ENCODE measurements around the gene ELOA2. TPM values are rescaled to one million over a fixed set of nuclear protein-coding genes. Genes with fewer than 3 reads are reported as not detected.

The ELOA2 gene
- total RNA-seq, 1 donor from 2014 or later: not detected

DNA sequence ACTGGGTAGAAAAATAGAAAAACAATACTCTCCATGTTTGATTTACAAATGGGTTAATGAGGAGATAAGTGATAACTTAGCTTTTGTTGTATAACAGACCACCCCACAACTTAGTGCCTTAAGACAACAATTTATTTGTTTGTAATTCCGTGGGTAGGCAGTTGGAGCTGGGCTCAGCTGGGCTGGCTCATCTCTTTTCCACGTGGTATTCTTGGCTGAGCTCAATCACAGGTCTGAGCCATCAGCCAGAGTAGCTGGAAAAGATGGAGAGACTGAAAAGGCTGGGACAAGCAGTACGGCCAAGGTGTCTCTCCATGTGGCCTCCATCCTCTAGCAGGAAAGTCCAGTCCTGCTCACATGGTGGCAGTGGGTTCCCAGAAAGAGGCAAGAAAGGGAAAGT is 32.2 kb upstream of the ELOA2 start:
- Mint-ChIP-seq H3K36me3 (ENCODE audit: low read depth) (peaks cover 2% of the 10 kb centered on the region), H3K27me3 (ENCODE audit: low read depth) (no peaks in the 10 kb centered on the region), H3K4me1 (ENCODE audit: low read depth) (no peaks in the 10 kb centered on the region), H3K27ac (ENCODE audit: unreplicated experiment) (no peak overlapping the region), H3K4me3 (ENCODE audit: unreplicated experiment) (no peak overlapping the region), H3K9me3 (ENCODE audit: low read depth) (no peaks in the 10 kb centered on the region)
- TF ChIP-seq, protein P1, sequence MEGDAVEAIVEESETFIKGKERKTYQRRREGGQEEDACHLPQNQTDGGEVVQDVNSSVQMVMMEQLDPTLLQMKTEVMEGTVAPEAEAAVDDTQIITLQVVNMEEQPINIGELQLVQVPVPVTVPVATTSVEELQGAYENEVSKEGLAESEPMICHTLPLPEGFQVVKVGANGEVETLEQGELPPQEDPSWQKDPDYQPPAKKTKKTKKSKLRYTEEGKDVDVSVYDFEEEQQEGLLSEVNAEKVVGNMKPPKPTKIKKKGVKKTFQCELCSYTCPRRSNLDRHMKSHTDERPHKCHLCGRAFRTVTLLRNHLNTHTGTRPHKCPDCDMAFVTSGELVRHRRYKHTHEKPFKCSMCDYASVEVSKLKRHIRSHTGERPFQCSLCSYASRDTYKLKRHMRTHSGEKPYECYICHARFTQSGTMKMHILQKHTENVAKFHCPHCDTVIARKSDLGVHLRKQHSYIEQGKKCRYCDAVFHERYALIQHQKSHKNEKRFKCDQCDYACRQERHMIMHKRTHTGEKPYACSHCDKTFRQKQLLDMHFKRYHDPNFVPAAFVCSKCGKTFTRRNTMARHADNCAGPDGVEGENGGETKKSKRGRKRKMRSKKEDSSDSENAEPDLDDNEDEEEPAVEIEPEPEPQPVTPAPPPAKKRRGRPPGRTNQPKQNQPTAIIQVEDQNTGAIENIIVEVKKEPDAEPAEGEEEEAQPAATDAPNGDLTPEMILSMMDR (IDR thresholded peaks at IDR 0.05): no peak
- no peak for DNase-seq (ENCODE audit: low spot score)

DNA sequence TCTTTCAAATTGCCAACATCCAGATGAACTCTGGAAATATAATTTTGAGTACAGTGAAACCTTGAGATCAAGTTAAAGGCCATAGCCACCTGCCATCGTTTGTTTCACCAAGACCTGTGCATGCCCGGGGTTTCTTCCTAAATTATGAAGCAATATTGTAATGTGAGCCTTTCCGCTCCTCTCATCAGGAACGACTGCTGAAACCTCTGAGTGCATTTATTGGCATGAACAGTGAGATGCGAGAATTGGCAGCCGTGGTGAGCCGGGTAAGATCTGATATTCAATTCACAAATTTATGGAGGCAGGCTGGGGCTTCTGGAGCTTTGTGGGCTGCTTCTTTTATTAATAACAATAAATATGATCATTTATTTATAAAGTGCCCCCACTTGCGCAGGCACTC is 27.7 kb upstream of the ELOA2 start:
- no peaks in the 10 kb centered on the region for H3K9me3 Mint-ChIP-seq (ENCODE audit: low read depth)
- H3K27me3 Mint-ChIP-seq (ENCODE audit: low read depth): no peaks in the 10 kb centered on the region
- H3K36me3 Mint-ChIP-seq (ENCODE audit: low read depth): peaks cover 6% of the 10 kb centered on the region
- H3K4me3 Mint-ChIP-seq (ENCODE audit: unreplicated experiment): no peak overlapping the region
- DNase-seq (ENCODE audit: low spot score): no peak
- no peaks in the 10 kb centered on the region for H3K4me1 Mint-ChIP-seq (ENCODE audit: low read depth)
- H3K27ac Mint-ChIP-seq (ENCODE audit: unreplicated experiment): no peak overlapping the region
- TF ChIP-seq, protein P1 (IDR thresholded peaks at IDR 0.05): no peak

DNA sequence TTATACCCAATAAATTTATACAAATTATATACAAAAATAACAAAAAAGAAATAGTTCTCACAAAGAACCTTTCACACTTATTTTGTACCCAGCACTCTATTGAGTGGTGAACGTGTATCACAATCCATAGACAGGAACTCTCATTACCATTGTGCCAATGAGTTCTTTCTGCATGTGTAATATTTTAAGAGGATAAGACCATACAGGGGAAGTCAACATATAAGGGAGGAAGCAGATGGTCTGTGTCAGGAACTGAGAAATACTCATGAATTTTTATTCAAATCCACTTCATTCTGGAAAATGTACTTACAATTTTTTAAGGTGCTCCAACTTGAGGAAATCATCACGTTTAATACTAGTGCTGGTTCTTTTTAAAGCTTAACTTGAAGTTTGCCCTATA is 27.1 kb upstream of the ELOA2 start:
- no peak for DNase-seq (ENCODE audit: low spot score)
- Mint-ChIP-seq H3K4me3 (ENCODE audit: unreplicated experiment) (no peak overlapping the region), H3K36me3 (ENCODE audit: low read depth) (peaks cover 5% of the 10 kb centered on the region), H3K27ac (ENCODE audit: unreplicated experiment) (no peak overlapping the region), H3K9me3 (ENCODE audit: low read depth) (no peaks in the 10 kb centered on the region), H3K27me3 (ENCODE audit: low read depth) (no peaks in the 10 kb centered on the region), H3K4me1 (ENCODE audit: low read depth) (no peaks in the 10 kb centered on the region)
- TF ChIP-seq, protein P1 (IDR thresholded peaks at IDR 0.05): no peak

DNA sequence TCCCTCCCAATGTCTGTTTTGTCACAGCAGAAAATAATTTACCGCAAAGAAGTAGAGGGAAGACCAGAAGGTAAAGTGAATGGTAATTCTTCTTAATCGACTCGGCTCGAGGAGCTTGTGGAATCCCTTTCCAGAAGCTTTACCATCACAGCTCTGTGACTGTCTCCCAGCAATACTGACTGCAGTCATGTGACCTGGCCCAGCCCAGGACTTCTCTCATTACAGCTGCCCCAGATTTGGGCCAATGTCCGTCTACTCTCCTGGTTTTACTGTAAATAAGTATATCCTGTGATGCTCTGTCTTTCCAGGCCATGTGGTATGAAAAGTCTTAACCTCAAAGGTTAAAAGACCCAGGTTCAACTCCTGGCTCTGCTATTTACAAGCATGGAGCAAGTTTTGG is 18.9 kb upstream of the ELOA2 start:
- Mint-ChIP-seq H3K27me3 (ENCODE audit: low read depth) (peaks cover 3% of the 10 kb centered on the region), H3K36me3 (ENCODE audit: low read depth) (peaks cover 4% of the 10 kb centered on the region), H3K27ac (ENCODE audit: unreplicated experiment) (no peak overlapping the region), H3K4me3 (ENCODE audit: unreplicated experiment) (no peak overlapping the region), H3K4me1 (ENCODE audit: low read depth) (peaks cover 3% of the 10 kb centered on the region), H3K9me3 (ENCODE audit: low read depth) (no peaks in the 10 kb centered on the region)
- TF ChIP-seq, protein P1 (IDR thresholded peaks at IDR 0.05): no peak
- no peak for DNase-seq (ENCODE audit: low spot score)

DNA sequence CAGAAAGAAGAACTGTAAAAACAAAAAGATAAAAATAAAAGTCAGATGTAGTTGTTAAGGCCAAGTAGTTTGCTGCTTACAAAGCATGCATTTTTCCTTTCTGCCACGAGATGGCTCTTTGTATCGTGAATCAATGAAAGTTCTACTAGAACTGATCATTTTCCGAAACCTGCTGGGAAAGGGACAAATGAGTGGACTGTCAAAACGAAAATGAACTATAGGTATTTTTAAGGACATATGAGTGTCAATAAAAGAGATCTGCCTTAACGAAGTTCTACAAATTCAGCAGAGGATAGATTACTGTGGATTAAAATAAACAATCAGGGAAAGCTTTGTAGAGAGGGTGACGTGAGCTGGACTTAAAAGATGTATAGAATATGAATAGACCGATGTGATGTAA is 15.0 kb upstream of the ELOA2 start:
- H3K27me3 Mint-ChIP-seq (ENCODE audit: low read depth): peaks cover 3% of the 10 kb centered on the region
- peaks cover 3% of the 10 kb centered on the region for H3K4me1 Mint-ChIP-seq (ENCODE audit: low read depth)
- no peak overlapping the region for H3K27ac Mint-ChIP-seq (ENCODE audit: unreplicated experiment)
- H3K9me3 Mint-ChIP-seq (ENCODE audit: low read depth): no peaks in the 10 kb centered on the region
- DNase-seq (ENCODE audit: low spot score): no peak
- TF ChIP-seq, protein P1 (IDR thresholded peaks at IDR 0.05): peak; percentile 91
- peaks cover 3% of the 10 kb centered on the region for H3K36me3 Mint-ChIP-seq (ENCODE audit: low read depth)
- H3K4me3 Mint-ChIP-seq (ENCODE audit: unreplicated experiment): no peak overlapping the region

Data from chondrocyte (in vitro differentiated cells).